Endothelial cell of umbilical vein (primary cell): ENCODE measurements around the gene MUC2. TPM values are rescaled to one million over a fixed set of nuclear protein-coding genes. Genes with fewer than 3 reads are reported as not detected.

ENCODE experiments used
- BruUV-seq: library from RNA; stranded (reverse); fragments of 400-500 nt; replicated peaks from 2 replicates; lab custom pipeline; 2021; lab: Mats Ljungman, UMichigan
- CTCF ChIA-PET: fragments of 300-600, 350-600 bp; sonication (Branson Sonifier 250); formaldehyde crosslinking; loops from one replicate; lab custom pipeline; 2021; ENCODE audit warnings: antibody characterized with exemption, inconsistent platforms; lab: Charles Lee
- POLR2A ChIA-PET: fragments of 300-600, 350-600 bp; sonication (Branson Sonifier 250); formaldehyde crosslinking; loops from one replicate; lab custom pipeline; 2021; ENCODE audit warnings: antibody characterized with exemption, inconsistent platforms; lab: Charles Lee
- DNase-seq: peaks from one replicate; pipeline ENCODE4 v3.0.0-alpha.2; 2011; ENCODE audit warnings: low read depth, low spot score
- FAIRE-seq: peaks from 2 replicates; lab custom pipeline; 2011; peaks lifted over from hg19 to GRCh38; lab: Jason Lieb, UNC
- H2AFZ ChIP-seq: 2 replicates; pipeline ENCODE4 v1.6.0; 2012; ENCODE audit warnings: low read depth, low read length, control low read depth, inconsistent platforms
- H3K27ac ChIP-seq: 2 replicates; pipeline ENCODE4 v1.5.1; 2011; ENCODE audit warnings: low read depth, mild to moderate bottlenecking, control low read depth, low read length, moderate library complexity; ENCODE audit not compliant: insufficient read depth
- H3K27me3 ChIP-seq, 2 experiments: 2 replicates each; pipeline versions ENCODE4 v1.6.0 to v1.6.1; 2011; ENCODE audit warnings: low read length in 2 of 2, mixed read lengths in 1 of 2; ENCODE audit not compliant: control insufficient read depth in 2 of 2, insufficient read depth in 2 of 2
- H3K36me3 ChIP-seq, 2 experiments: 2 replicates in 1 of 2; 3 replicates in 1 of 2; pipeline ENCODE4 v1.5.1; 2011; ENCODE audit warnings: low read length in 2 of 2, mild to moderate bottlenecking in 1 of 2, moderate library complexity in 1 of 2; ENCODE audit not compliant: control insufficient read depth in 2 of 2, insufficient read depth in 2 of 2; ENCODE audit errors: extremely low read depth in 1 of 2
- H3K4me1 ChIP-seq: 3 replicates; pipeline ENCODE4 v1.5.1; 2011; ENCODE audit warnings: mild to moderate bottlenecking, low read length; ENCODE audit not compliant: control insufficient read depth, insufficient read depth; ENCODE audit errors: extremely low read depth
- H3K4me2 ChIP-seq: 2 replicates; pipeline ENCODE4 v1.6.1; 2011; ENCODE audit warnings: low read length, control low read depth, mixed read lengths; ENCODE audit not compliant: insufficient read depth
- H3K4me3 ChIP-seq, 3 experiments: fragments of 200-600 bp in 1 of 3; sonication (generic), shearing (Covaris generic) in 1 of 3; replicated peaks in 1 of 3; 2 replicates each; pipeline ENCODE4 v1.5.1; 2011 to 2016; ENCODE audit warnings: control low read depth in 3 of 3, low read length in 3 of 3, mild to moderate bottlenecking in 2 of 3, inconsistent platforms in 1 of 3, low read depth in 1 of 3, moderate library complexity in 1 of 3; ENCODE audit not compliant: insufficient read depth in 1 of 3
- H3K79me2 ChIP-seq: 2 replicates; pipeline ENCODE4 v1.6.0; 2012; ENCODE audit warnings: low read length, inconsistent platforms; ENCODE audit not compliant: control insufficient read depth, insufficient read depth
- H3K9ac ChIP-seq: replicated peaks from 2 replicates; pipeline ENCODE3; 2011; ENCODE audit warnings: low read length, control low read depth; ENCODE audit not compliant: insufficient read depth; ENCODE audit errors: extremely low read depth
- H3K9me1 ChIP-seq: replicated peaks from 3 replicates; pipeline ENCODE4 v1.6.0; 2011; ENCODE audit warnings: mild to moderate bottlenecking, low read length; ENCODE audit not compliant: control insufficient read depth, insufficient read depth; ENCODE audit errors: extremely low read depth
- H3K9me3 ChIP-seq: replicated peaks from 2 replicates; pipeline ENCODE4 v1.5.1; 2012; ENCODE audit warnings: low read length, inconsistent platforms; ENCODE audit not compliant: control insufficient read depth, insufficient read depth
- H4K20me1 ChIP-seq: replicated peaks from 2 replicates; pipeline ENCODE3; 2011; ENCODE audit warnings: mild to moderate bottlenecking, low read length; ENCODE audit not compliant: control insufficient read depth, insufficient read depth; ENCODE audit errors: extremely low read depth
- EZH2 ChIP-seq: IDR thresholded peaks from 2 replicates; pipeline ENCODE4 v1.6.1; 2012; ENCODE audit warnings: borderline replicate concordance, low read depth, mild to moderate bottlenecking, moderate library complexity, low read length, inconsistent platforms; ENCODE audit not compliant: severe bottlenecking
- FOS ChIP-seq: IDR thresholded peaks from 2 replicates; pipeline ENCODE4 v1.6.1; 2011; ENCODE audit warnings: mild to moderate bottlenecking, low read length, moderate library complexity, borderline replicate concordance; ENCODE audit not compliant: insufficient read depth
- GATA2 ChIP-seq: IDR thresholded peaks from 2 replicates; pipeline ENCODE4 v1.7.0; 2011; ENCODE audit warnings: low read depth, mild to moderate bottlenecking, moderate library complexity, mixed read lengths, low read length; ENCODE audit not compliant: insufficient read length, insufficient read depth
- JUN ChIP-seq: IDR thresholded peaks from 2 replicates; pipeline ENCODE4 v1.6.1; 2011; ENCODE audit warnings: borderline replicate concordance, low read depth; ENCODE audit not compliant: insufficient read length, insufficient read depth
- MYC ChIP-seq: IDR thresholded peaks from one replicate; pipeline ENCODE4 v1.6.1; 2011; ENCODE audit warnings: mild to moderate bottlenecking, low read depth, low read length
- POLR2A ChIP-seq: IDR thresholded peaks from 2 replicates; pipeline ENCODE4 v1.6.1; 2012; ENCODE audit warnings: low read depth, mild to moderate bottlenecking, control low read depth, low read length
- POLR2AphosphoS5 ChIP-seq: IDR thresholded peaks from 2 replicates; pipeline ENCODE4 v1.6.1; 2012; ENCODE audit warnings: low read depth, mild to moderate bottlenecking, control low read depth, low read length, moderate library complexity; ENCODE audit not compliant: insufficient read depth
- dilution Hi-C: fragments of 300-500 bp; cut with MboI; formaldehyde crosslinking; loops from one replicate; pipeline ENCODE4 v1.15.0; 2019; ENCODE audit warnings: low sequenced_read_pairs; ENCODE audit not compliant: extremely low pct_ligation_motif_present
- intact Hi-C: fragments of 100-400 bp; cut with micrococcal nuclease; formaldehyde crosslinking; loops from one replicate; pipeline ENCODE4 v1.10.0; 2022
- polyA plus RNA-seq, 4 experiments: library from polyadenylated mRNA; depleted of rRNA in 3 of 4; stranded (reverse) in 3 of 4; unstranded in 1 of 4; fragments of >200 nt; gene quantifications; 2 replicates each; pipeline versions ENCODE4 v1.2.1 to v1.2.3, GENCODE V29; 2011 to 2012; ENCODE audit warnings: missing spikeins in 1 of 4
- total RNA-seq: library from RNA; stranded (reverse); gene quantifications from 2 replicates; pipeline ENCODE4 v1.2.3, GENCODE V29; 2021
- TF ChIP-seq, protein P1 (sequence below), 2 donors: IDR thresholded peaks; 1 replicate in 1 of 2; 2 replicates in 1 of 2; pipeline ENCODE4 v1.5.1; 2011; ENCODE audit warnings: low read length in 2 of 2, mild to moderate bottlenecking in 2 of 2, moderate library complexity in 2 of 2, control low read depth in 1 of 2, inconsistent platforms in 1 of 2, low read depth in 1 of 2; ENCODE audit not compliant: insufficient read depth in 1 of 2; ENCODE audit errors: extremely low read depth in 1 of 2
- TF ChIP-seq, protein P2 (sequence below): IDR thresholded peaks from 2 replicates; pipeline ENCODE4 v1.6.1; 2011; ENCODE audit not compliant: insufficient read depth, insufficient read length

MUC2 gene
- total and polyA plus RNA-seq, 2 donors (not counting 3 experiments of a cell fraction or from before 2014, with no cell fraction given): not detected

DNA sequence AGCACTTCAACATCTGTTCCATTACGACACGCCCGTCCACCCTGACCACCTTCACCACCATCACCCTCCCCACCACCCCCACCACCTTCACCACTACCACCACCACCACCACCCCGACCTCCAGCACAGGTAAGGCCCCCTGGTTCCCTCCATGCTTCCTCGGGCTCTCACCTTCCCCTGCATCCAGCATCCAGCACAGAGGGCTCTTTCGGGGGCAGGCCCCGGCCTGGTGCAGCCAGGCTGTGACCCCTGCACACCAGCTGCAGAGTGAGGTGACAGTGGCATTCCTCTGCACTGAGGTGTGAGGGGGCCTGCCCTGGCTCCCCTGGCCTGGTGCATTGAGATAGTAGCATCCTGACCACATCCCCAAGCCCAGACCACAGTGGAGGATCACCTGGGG is 18.2 kb downstream of the MUC2 start:
- intact Hi-C loops (no loop called here), dilution Hi-C loops (no loop called here)
- DNase-seq: no peak
- Histone ChIP-seq H3K9ac (no peak overlapping the region), H3K4me1 (no peaks in the 10 kb centered on the region), H3K9me3 (no peaks in the 10 kb centered on the region), H3K27me3 (no peaks in the 10 kb centered on the region), H3K79me2 (no peaks in the 10 kb centered on the region), H3K4me2 (no peak overlapping the region), H3K36me3 (no peaks in the 10 kb centered on the region), H4K20me1 (no peaks in the 10 kb centered on the region), H3K9me1 (no peaks in the 10 kb centered on the region), H3K27ac (no peak overlapping the region), H3K4me3 (no peak overlapping the region), H2AFZ (no peak overlapping the region)
- ChIA-PET CTCF (no interaction called here), POLR2A (no interaction called here)
- no TSS peak for BruUV-seq
- TF ChIP-seq, protein P1, sequence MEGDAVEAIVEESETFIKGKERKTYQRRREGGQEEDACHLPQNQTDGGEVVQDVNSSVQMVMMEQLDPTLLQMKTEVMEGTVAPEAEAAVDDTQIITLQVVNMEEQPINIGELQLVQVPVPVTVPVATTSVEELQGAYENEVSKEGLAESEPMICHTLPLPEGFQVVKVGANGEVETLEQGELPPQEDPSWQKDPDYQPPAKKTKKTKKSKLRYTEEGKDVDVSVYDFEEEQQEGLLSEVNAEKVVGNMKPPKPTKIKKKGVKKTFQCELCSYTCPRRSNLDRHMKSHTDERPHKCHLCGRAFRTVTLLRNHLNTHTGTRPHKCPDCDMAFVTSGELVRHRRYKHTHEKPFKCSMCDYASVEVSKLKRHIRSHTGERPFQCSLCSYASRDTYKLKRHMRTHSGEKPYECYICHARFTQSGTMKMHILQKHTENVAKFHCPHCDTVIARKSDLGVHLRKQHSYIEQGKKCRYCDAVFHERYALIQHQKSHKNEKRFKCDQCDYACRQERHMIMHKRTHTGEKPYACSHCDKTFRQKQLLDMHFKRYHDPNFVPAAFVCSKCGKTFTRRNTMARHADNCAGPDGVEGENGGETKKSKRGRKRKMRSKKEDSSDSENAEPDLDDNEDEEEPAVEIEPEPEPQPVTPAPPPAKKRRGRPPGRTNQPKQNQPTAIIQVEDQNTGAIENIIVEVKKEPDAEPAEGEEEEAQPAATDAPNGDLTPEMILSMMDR (IDR thresholded peaks at IDR 0.05; ENCODE audit: extremely low read depth in 1 of 2, insufficient read depth in 1 of 2, low read depth in 1 of 2, low read length in 2 of 2): no peak
- no peak for FAIRE-seq

DNA sequence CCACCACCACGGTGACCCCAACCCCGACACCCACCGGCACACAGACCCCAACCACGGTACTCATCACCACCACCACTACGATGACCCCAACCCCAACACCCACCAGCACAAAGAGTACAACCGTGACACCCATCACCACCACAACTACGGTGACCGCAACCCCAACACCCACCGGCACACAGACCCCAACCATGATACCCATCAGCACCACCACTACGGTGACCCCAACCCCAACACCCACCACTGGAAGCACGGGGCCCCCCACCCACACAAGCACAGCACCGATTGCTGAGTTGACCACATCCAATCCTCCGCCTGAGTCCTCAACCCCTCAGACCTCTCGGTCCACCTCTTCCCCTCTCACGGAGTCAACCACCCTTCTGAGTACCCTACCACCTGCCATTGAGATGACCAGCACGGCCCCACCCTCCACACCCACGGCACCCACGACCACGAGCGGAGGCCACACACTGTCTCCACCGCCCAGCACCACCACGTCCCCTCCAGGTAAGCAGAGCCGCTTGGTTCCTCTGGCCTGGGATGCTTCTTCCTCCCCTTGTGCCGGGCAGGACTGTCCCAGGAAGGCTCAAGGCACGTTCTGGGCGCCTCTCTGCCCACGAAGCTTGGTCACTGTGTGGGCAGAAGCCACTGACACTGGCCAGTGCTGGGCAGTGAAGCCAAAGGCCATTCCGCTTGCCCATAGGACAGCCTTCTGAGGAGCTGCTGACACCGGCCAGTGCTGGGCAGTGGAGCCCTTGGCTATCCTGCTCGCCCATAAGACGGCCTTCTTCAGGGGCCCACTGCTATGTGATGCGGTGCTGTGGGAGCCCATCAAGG is 25.1 kb downstream of the MUC2 start:
- Histone ChIP-seq H3K79me2 (no peaks in the 10 kb centered on the region), H3K4me2 (no peak overlapping the region), H3K36me3 (no peaks in the 10 kb centered on the region), H3K4me1 (no peaks in the 10 kb centered on the region), H3K9me3 (no peaks in the 10 kb centered on the region), H3K9me1 (no peaks in the 10 kb centered on the region), H3K9ac (no peak overlapping the region), H3K27ac (no peak overlapping the region), H3K27me3 (no peaks in the 10 kb centered on the region), H4K20me1 (no peaks in the 10 kb centered on the region), H2AFZ (no peak overlapping the region), H3K4me3 (no peak overlapping the region)
- dilution Hi-C loops (no loop called here), intact Hi-C loops (no loop called here)
- CTCF ChIA-PET: no interaction called here
- POLR2A ChIA-PET: no interaction called here
- no TSS peak for BruUV-seq
- DNase-seq (no peak), FAIRE-seq (no peak)
- TF ChIP-seq, protein P1 (IDR thresholded peaks at IDR 0.05; ENCODE audit: extremely low read depth in 1 of 2, insufficient read depth in 1 of 2, low read depth in 1 of 2, low read length in 2 of 2): no peak
- no peak for TF ChIP-seq POLR2A
- TF ChIP-seq MYC: no peak
- TF ChIP-seq, protein P2, sequence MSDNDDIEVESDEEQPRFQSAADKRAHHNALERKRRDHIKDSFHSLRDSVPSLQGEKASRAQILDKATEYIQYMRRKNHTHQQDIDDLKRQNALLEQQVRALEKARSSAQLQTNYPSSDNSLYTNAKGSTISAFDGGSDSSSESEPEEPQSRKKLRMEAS: no peak
- TF ChIP-seq JUN: no peak
- TF ChIP-seq FOS: no peak
- no peak for TF ChIP-seq POLR2AphosphoS5
- TF ChIP-seq EZH2: no peak
- no peak for TF ChIP-seq GATA2
